ELF-1 (cell line): ENCODE data around the gene MSI2.

Source experiments
- DNase-seq: peaks from one replicate; pipeline ENCODE4 v3.0.0-alpha.2; 2016; ENCODE audit warnings: low read depth, low spot score

The MSI2 gene

GRCh38 chr17:57536789-57537523, 280.6 kb downstream of the MSI2 start:
- no peak for DNase-seq

GRCh38 chr17:57537524-57538410, 281.4 kb downstream of the MSI2 start:
- DNase-seq = no peak

GRCh38 chr17:57538736-57539456, 282.6 kb downstream of the MSI2 start:
- DNase-seq = no peak

- DNase-seq = no peak
Measured at GRCh38 chr17:57539529-57540301, 283.4 kb downstream of the MSI2 start.

- no peak for DNase-seq
Measured at GRCh38 chr17:57540596-57540995, 284.3 kb downstream of the MSI2 start.

GRCh38 chr17:57541049-57541448, 284.7 kb downstream of the MSI2 start:
- no peak for DNase-seq

- no peak for DNase-seq
Measured at GRCh38 chr17:57541472-57542394, 285.4 kb downstream of the MSI2 start.

- DNase-seq = no peak
Measured at GRCh38 chr17:57542510-57542909, 286.2 kb downstream of the MSI2 start.

- no peak for DNase-seq
Measured at GRCh38 chr17:57543230-57543629, 286.9 kb downstream of the MSI2 start.

GRCh38 chr17:57544401-57544800, 288.1 kb downstream of the MSI2 start:
- DNase-seq = no peak

- DNase-seq = no peak
Measured at GRCh38 chr17:57544834-57545463, 288.6 kb downstream of the MSI2 start.

- DNase-seq = no peak
Measured at GRCh38 chr17:57545731-57546342, 289.5 kb downstream of the MSI2 start.

- no peak for DNase-seq
Measured at GRCh38 chr17:57548421-57549410, 292.4 kb downstream of the MSI2 start.

GRCh38 chr17:57549468-57549867, 293.1 kb downstream of the MSI2 start:
- DNase-seq = no peak

- DNase-seq = no peak
Measured at GRCh38 chr17:57550016-57550415, 293.7 kb downstream of the MSI2 start.

- no peak for DNase-seq
Measured at GRCh38 chr17:57550668-57551315, 294.5 kb downstream of the MSI2 start.

- DNase-seq = no peak
Measured at GRCh38 chr17:57551321-57552079, 295.2 kb downstream of the MSI2 start.
